Skeletal muscle cell (primary cell): Measurements from ENCODE around the gene RGS7.

Source experiments
- DNase-seq: peaks from one replicate; pipeline ENCODE4 v3.0.0-alpha.2; 2010; ENCODE audit warnings: low read depth
- H3K4me3 ChIP-seq: 2 replicates; pipeline ENCODE4 v1.5.1; 2011; ENCODE audit warnings: low read depth, mild to moderate bottlenecking, control low read depth, low read length, moderate library complexity

RGS7 gene

DNA sequence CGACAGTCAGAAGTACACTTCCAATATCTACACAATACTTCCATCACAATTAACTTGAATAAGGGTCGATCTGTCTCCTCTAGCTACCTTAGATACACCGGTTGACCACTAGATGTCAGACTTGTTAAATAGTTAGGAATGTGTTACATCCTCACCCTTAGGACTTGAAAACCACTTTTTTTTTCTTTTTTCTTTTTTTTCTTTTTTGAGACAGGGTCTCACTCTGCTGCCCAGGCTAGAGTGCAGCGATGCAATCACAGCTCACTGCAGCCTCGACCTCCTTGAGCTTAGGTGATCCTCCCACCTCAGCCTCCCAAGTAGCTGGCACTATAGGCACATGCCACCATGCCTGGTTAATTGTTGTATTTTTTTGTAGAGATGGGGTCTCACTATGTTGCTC is 624.6 kb downstream of the RGS7 start:
- peak; percentile 31 for DNase-seq

More for the DNA sequence above, 624.6 kb downstream of the RGS7 start:
- no peak overlapping the region for H3K4me3 ChIP-seq
